Prostate gland (tissue), 2 donors: ENCODE results near the gene NSF.
"Not testable (repeated sequence)": the region's sequence is repeated elsewhere in the genome, so short reads cannot be mapped to it uniquely, and the experiment has no call there.

Source experiments
- CTCF ChIP-seq, 4 experiments: fragments of 200-600 bp in 2 of 4; fragments of 450-650 bp in 2 of 4; sonication (generic) in 2 of 4; IDR thresholded peaks; 1 replicate in 3 of 4; 2 replicates in 1 of 4; pipeline ENCODE4 v1.5.1; 2016 to 2019; ENCODE audit warnings: antibody characterized with exemption in 4 of 4, mild to moderate bottlenecking in 2 of 4, moderate library complexity in 2 of 4
- POLR2AphosphoS5 ChIP-seq: sonication (generic); formaldehyde crosslinking; IDR thresholded peaks from one replicate; pipeline ENCODE4 v1.6.1; 2017; ENCODE audit warnings: antibody characterized with exemption

- TF ChIP-seq CTCF (IDR thresholded peaks at IDR 0.05); POLR2AphosphoS5: not testable (repeated sequence)
These were observed 69.2 kb downstream of the NSF start for GRCh38 chr17:46659702-46660101.
